ENCODE measurements around the gene MEGF11.
A peak's percentile ranks its signal among the peaks of the same experiment; 100 is the strongest.
"Not testable (repeated sequence)": the region's sequence is repeated elsewhere in the genome, so short reads cannot be mapped to it uniquely, and the experiment has no call there.

The MEGF11 gene

GRCh38 chr15:65869954-65870871 is 383.3 kb downstream of the MEGF11 start:
- Histone ChIP-seq H3K9me3 (ENCODE audit: low read length) (no peaks in the 10 kb centered on the region), H3K36me3 (ENCODE audit: insufficient read depth, low read length) (peaks cover 8% of the 10 kb centered on the region), H3K27me3 (ENCODE audit: insufficient read depth, low read length) (no peaks in the 10 kb centered on the region), H3K4me3 (ENCODE audit: low read length) (peak overlapping the region; percentile 92), H3K4me1 (ENCODE audit: insufficient read depth, low read length) (peaks cover 7% of the 10 kb centered on the region), H2AFZ (ENCODE audit: low read depth, low read length) (peak overlapping the region; percentile 24)

GRCh38 chr15:65869126-65869953 is 384.2 kb downstream of the MEGF11 start, which contains the start of gene RAB11A:
Gene RAB11A, plus strand, starts transcription at chr15:65869491. Its CDS starts 95 bp downstream, at chr15:65869586.
- H3K27me3 ChIP-seq (ENCODE audit: insufficient read depth, low read length): no peaks in the 10 kb centered on the region
- peaks cover 7% of the 10 kb centered on the region for H3K4me1 ChIP-seq (ENCODE audit: insufficient read depth, low read length)
- H3K9me3 ChIP-seq (ENCODE audit: low read length): no peaks in the 10 kb centered on the region
- peak within 1 kb of the TSS; percentile 24 for H2AFZ ChIP-seq (ENCODE audit: low read depth, low read length)
- peak within 1 kb of the TSS; percentile 92 for H3K4me3 ChIP-seq (ENCODE audit: low read length)
- H3K36me3 ChIP-seq (ENCODE audit: insufficient read depth, low read length): no peaks in the 10 kb centered on the region

- H3K36me3 ChIP-seq (ENCODE audit: insufficient read depth, low read length): no peaks in the 10 kb centered on the region
- H2AFZ ChIP-seq (ENCODE audit: low read depth, low read length): peak overlapping the region; percentile 24
- peak overlapping the region; percentile 92 for H3K4me3 ChIP-seq (ENCODE audit: low read length)
- H3K27me3 ChIP-seq (ENCODE audit: insufficient read depth, low read length): no peaks in the 10 kb centered on the region
- no peaks in the 10 kb centered on the region for H3K9me3 ChIP-seq (ENCODE audit: low read length)
- H3K4me1 ChIP-seq (ENCODE audit: insufficient read depth, low read length): peaks cover 7% of the 10 kb centered on the region
Measured at GRCh38 chr15:65868546-65869125, 384.9 kb downstream of the MEGF11 start.

- not testable (repeated sequence) for H2AFZ ChIP-seq (ENCODE audit: low read depth, low read length); H3K4me1 ChIP-seq (ENCODE audit: insufficient read depth, low read length); H3K4me3 ChIP-seq (ENCODE audit: low read length); H3K27me3 ChIP-seq (ENCODE audit: insufficient read depth, low read length); H3K9me3 ChIP-seq (ENCODE audit: low read length); H3K36me3 ChIP-seq (ENCODE audit: insufficient read depth, low read length)
Measured at GRCh38 chr15:65867933-65868332, 385.6 kb downstream of the MEGF11 start.

- H3K9me3 ChIP-seq (ENCODE audit: low read length): no peaks in the 10 kb centered on the region
- peaks cover 7% of the 10 kb centered on the region for H3K4me1 ChIP-seq (ENCODE audit: insufficient read depth, low read length)
- H3K4me3 ChIP-seq (ENCODE audit: low read length): no peak overlapping the region
- H2AFZ ChIP-seq (ENCODE audit: low read depth, low read length): no peak overlapping the region
- no peaks in the 10 kb centered on the region for H3K36me3 ChIP-seq (ENCODE audit: insufficient read depth, low read length)
- no peaks in the 10 kb centered on the region for H3K27me3 ChIP-seq (ENCODE audit: insufficient read depth, low read length)
Measured at GRCh38 chr15:65867244-65867643, 386.3 kb downstream of the MEGF11 start.

- H3K4me1 ChIP-seq (ENCODE audit: insufficient read depth, low read length): no peaks in the 10 kb centered on the region
- no peaks in the 10 kb centered on the region for H3K9me3 ChIP-seq (ENCODE audit: low read length)
- H3K4me3 ChIP-seq (ENCODE audit: low read length): no peak overlapping the region
- no peaks in the 10 kb centered on the region for H3K36me3 ChIP-seq (ENCODE audit: insufficient read depth, low read length)
- no peak overlapping the region for H2AFZ ChIP-seq (ENCODE audit: low read depth, low read length)
- H3K27me3 ChIP-seq (ENCODE audit: insufficient read depth, low read length): no peaks in the 10 kb centered on the region
Measured at GRCh38 chr15:65863106-65863505, 390.4 kb downstream of the MEGF11 start.

- Histone ChIP-seq H3K4me3 (ENCODE audit: low read length) (no peak overlapping the region), H3K27me3 (ENCODE audit: insufficient read depth, low read length) (no peaks in the 10 kb centered on the region), H2AFZ (ENCODE audit: low read depth, low read length) (no peak overlapping the region)
Measured at GRCh38 chr15:65862682-65863081, 390.9 kb downstream of the MEGF11 start.

GRCh38 chr15:65857718-65858402 is 395.7 kb downstream of the MEGF11 start:
- Histone ChIP-seq H2AFZ (ENCODE audit: low read depth, low read length) (no peak overlapping the region), H3K4me1 (ENCODE audit: insufficient read depth, low read length) (no peaks in the 10 kb centered on the region), H3K36me3 (ENCODE audit: insufficient read depth, low read length) (no peaks in the 10 kb centered on the region), H3K27me3 (ENCODE audit: insufficient read depth, low read length) (no peaks in the 10 kb centered on the region), H3K4me3 (ENCODE audit: low read length) (no peak overlapping the region), H3K9me3 (ENCODE audit: low read length) (no peaks in the 10 kb centered on the region)

More at GRCh38 chr15:65862682-65863081, 390.9 kb downstream of the MEGF11 start:
- Histone ChIP-seq H3K9me3 (ENCODE audit: low read length) (no peaks in the 10 kb centered on the region), H3K36me3 (ENCODE audit: insufficient read depth, low read length) (no peaks in the 10 kb centered on the region), H3K4me1 (ENCODE audit: insufficient read depth, low read length) (no peaks in the 10 kb centered on the region)

GRCh38 chr15:65856821-65857455 is 396.6 kb downstream of the MEGF11 start:
- Histone ChIP-seq H3K9me3 (ENCODE audit: low read length) (no peaks in the 10 kb centered on the region), H3K36me3 (ENCODE audit: insufficient read depth, low read length) (no peaks in the 10 kb centered on the region), H3K4me3 (ENCODE audit: low read length) (no peak overlapping the region), H3K27me3 (ENCODE audit: insufficient read depth, low read length) (no peaks in the 10 kb centered on the region), H3K4me1 (ENCODE audit: insufficient read depth, low read length) (no peaks in the 10 kb centered on the region), H2AFZ (ENCODE audit: low read depth, low read length) (no peak overlapping the region)

- Histone ChIP-seq H2AFZ (ENCODE audit: low read depth, low read length) (no peak overlapping the region), H3K4me3 (ENCODE audit: low read length) (no peak overlapping the region), H3K9me3 (ENCODE audit: low read length) (no peaks in the 10 kb centered on the region), H3K4me1 (ENCODE audit: insufficient read depth, low read length) (no peaks in the 10 kb centered on the region), H3K27me3 (ENCODE audit: insufficient read depth, low read length) (no peaks in the 10 kb centered on the region), H3K36me3 (ENCODE audit: insufficient read depth, low read length) (no peaks in the 10 kb centered on the region)
Measured at GRCh38 chr15:65851981-65852380, 401.6 kb downstream of the MEGF11 start.

- no peak overlapping the region for H2AFZ ChIP-seq (ENCODE audit: low read depth, low read length)
- H3K4me3 ChIP-seq (ENCODE audit: low read length): no peak overlapping the region
- no peaks in the 10 kb centered on the region for H3K27me3 ChIP-seq (ENCODE audit: insufficient read depth, low read length)
- no peaks in the 10 kb centered on the region for H3K9me3 ChIP-seq (ENCODE audit: low read length)
- no peaks in the 10 kb centered on the region for H3K36me3 ChIP-seq (ENCODE audit: insufficient read depth, low read length)
- H3K4me1 ChIP-seq (ENCODE audit: insufficient read depth, low read length): no peaks in the 10 kb centered on the region
Measured at GRCh38 chr15:65847989-65848388, 405.6 kb downstream of the MEGF11 start.

- H3K9me3 ChIP-seq (ENCODE audit: low read length): no peaks in the 10 kb centered on the region
- H2AFZ ChIP-seq (ENCODE audit: low read depth, low read length): no peak overlapping the region
- H3K4me1 ChIP-seq (ENCODE audit: insufficient read depth, low read length): no peaks in the 10 kb centered on the region
- H3K27me3 ChIP-seq (ENCODE audit: insufficient read depth, low read length): no peaks in the 10 kb centered on the region
- no peak overlapping the region for H3K4me3 ChIP-seq (ENCODE audit: low read length)
- H3K36me3 ChIP-seq (ENCODE audit: insufficient read depth, low read length): no peaks in the 10 kb centered on the region
Measured at GRCh38 chr15:65845826-65846519, 407.6 kb downstream of the MEGF11 start.

All from neuron (in vitro differentiated cells).